Activated CD8-positive, alpha-beta memory T cell treated with anti-CD3 and anti-CD28 coated beads, Interleukin-2, amount 50 U/mL, for 1 hour (primary cell): Measurements from ENCODE around the gene LMF1.

Experiments used
- DNase-seq: peaks from one replicate; pipeline ENCODE4 v3.0.0-alpha.2; 2020; ENCODE audit errors: extremely low read depth

LMF1 gene

GRCh38 chr16:1002399-1003166 is 31.8 kb upstream of the LMF1 start:
- DNase-seq = peak; percentile 40

- no peak for DNase-seq
These were observed 30.3 kb upstream of the LMF1 start for GRCh38 chr16:1001096-1001495.

- no peak for DNase-seq
These were observed 29.8 kb upstream of the LMF1 start for GRCh38 chr16:1000608-1001007.

- no peak for DNase-seq
These were observed 28.9 kb upstream of the LMF1 start for GRCh38 chr16:999677-1000076.

- DNase-seq = no peak
These were observed 27.8 kb upstream of the LMF1 start for GRCh38 chr16:998615-999014.

GRCh38 chr16:998211-998610 is 27.4 kb upstream of the LMF1 start:
- DNase-seq = no peak

GRCh38 chr16:997440-998051 is 26.8 kb upstream of the LMF1 start:
- DNase-seq = peak; percentile 36

- no peak for DNase-seq
These were observed 25.9 kb upstream of the LMF1 start for GRCh38 chr16:996681-997080.

- DNase-seq = no peak
These were observed 25.0 kb upstream of the LMF1 start for GRCh38 chr16:995783-996182.

- DNase-seq = no peak
These were observed 24.3 kb upstream of the LMF1 start for GRCh38 chr16:995087-995486.

- DNase-seq = no peak
These were observed 22.9 kb upstream of the LMF1 start for GRCh38 chr16:993731-994130.

GRCh38 chr16:991773-992172 is 21.0 kb upstream of the LMF1 start:
- no peak for DNase-seq

GRCh38 chr16:991345-991744 is 20.6 kb upstream of the LMF1 start:
- no peak for DNase-seq

- no peak for DNase-seq
These were observed 19.9 kb upstream of the LMF1 start for GRCh38 chr16:990516-991291.

- no peak for DNase-seq
These were observed 18.6 kb upstream of the LMF1 start for GRCh38 chr16:989354-989814.

GRCh38 chr16:988471-989353 is 17.9 kb upstream of the LMF1 start:
- DNase-seq = no peak

GRCh38 chr16:987906-988305 is 17.1 kb upstream of the LMF1 start:
- DNase-seq = no peak

GRCh38 chr16:986925-987582 is 16.3 kb upstream of the LMF1 start:
- DNase-seq = no peak

GRCh38 chr16:986411-986810 is 15.6 kb upstream of the LMF1 start:
- DNase-seq = no peak

- no peak for DNase-seq
These were observed 15.0 kb upstream of the LMF1 start for GRCh38 chr16:985646-986400.
